Heart right ventricle (tissue), 16 donors: ENCODE data around the gene UQCC2. TPM values are rescaled to one million over a fixed set of nuclear protein-coding genes. Genes with fewer than 3 reads are reported as not detected.
A peak's percentile ranks its signal among the peaks of the same experiment; 100 is the strongest.

Experiments used
- ATAC-seq, 8 donors: fragments of 200-7000 bp; cut with Tn5 transposase; one replicate each; pipeline ENCODE4 v1.9.1; 2020; ENCODE audit warnings: mild to moderate bottlenecking in 8 of 8, moderate library complexity in 8 of 8, moderate number of reproducible peaks in 1 of 8
- DNase-seq, 2 donors: peaks; one replicate each; pipeline ENCODE4 v3.0.0-alpha.2; 2020
- H3K27ac ChIP-seq, 10 donors: fragments of 200-600 bp; sonication (generic) in 2 of 10; one replicate each; pipeline versions ENCODE4 v1.5.0 to v1.8.0; 2020 to 2022; ENCODE audit warnings: mild to moderate bottlenecking in 3 of 10
- H3K27me3 ChIP-seq, 7 donors: fragments of 200-600 bp; one replicate each; pipeline ENCODE4 v1.8.0; 2021 to 2022; ENCODE audit warnings: mild to moderate bottlenecking in 2 of 7
- H3K36me3 ChIP-seq, 9 donors: fragments of 200-600 bp; sonication (generic) in 1 of 9; one replicate each; pipeline versions ENCODE4 v1.5.0 to v1.8.0; 2020 to 2022; ENCODE audit warnings: mild to moderate bottlenecking in 2 of 9
- H3K4me1 ChIP-seq, 9 donors: fragments of 200-600 bp; sonication (generic) in 1 of 9; one replicate each; pipeline versions ENCODE4 v1.5.0 to v1.8.0; 2020 to 2022; ENCODE audit warnings: mild to moderate bottlenecking in 4 of 9
- H3K4me3 ChIP-seq, 10 donors: fragments of 200-600 bp; sonication (generic) in 2 of 10; one replicate each; pipeline versions ENCODE4 v1.5.0 to v1.8.0; 2020 to 2022; ENCODE audit warnings: mild to moderate bottlenecking in 7 of 10, moderate library complexity in 2 of 10
- H3K9me3 ChIP-seq, 11 donors: fragments of 200-600 bp in 10 of 11; sonication (generic) in 2 of 11; one replicate each; pipeline versions ENCODE4 v1.5.0 to v1.8.0; 2013 to 2022; ENCODE audit warnings: mild to moderate bottlenecking in 2 of 11, control low read depth in 1 of 11, moderate library complexity in 1 of 11
- WGBS, 2 donors: extraction: QIAGEN DNeasy Blood & Tissue Kit; methylation state at CpG; one replicate each; pipeline ENCODE4 v1.1.7; 2013; ENCODE audit warnings: inconsistent platforms in 1 of 2; 5-methylcytosine and 5-hydroxymethylcytosine counted together
- intact Hi-C, 10 donors: fragments of 100-400 bp; cut with DNase I; formaldehyde crosslinking; loops; one replicate each; pipeline versions ENCODE4 v1.11.1 to v1.14.2; 2022
- polyA plus RNA-seq, 2 donors: library from polyadenylated mRNA; stranded (reverse); fragments of 200-250 nt; gene quantifications; one replicate each; pipeline ENCODE4 v1.2.3, GENCODE V29; 2013
- total RNA-seq, 10 donors: library from RNA; stranded (reverse); fragmentation: NEBNext Ultra II Directional in 3 of 10; extraction: Animal tissue kit (Norgen Biotek cat#: 25700) in 3 of 10; gene quantifications; one replicate each; pipeline versions ENCODE4 v1.2.1 to v1.2.4, GENCODE V29; 2021 to 2023
- TF ChIP-seq, protein P1 (sequence below), 9 donors: fragments of 200-600 bp; sonication (generic) in 2 of 9; IDR thresholded peaks; one replicate each; pipeline versions ENCODE4 v1.5.0 to v1.8.0; 2021 to 2022; ENCODE audit warnings: antibody characterized with exemption in 9 of 9, mild to moderate bottlenecking in 5 of 9, moderate library complexity in 1 of 9
- donor health status: Arrhythmogenic right ventricular cardiomyopathy.
- donor health status: ischemic (EF 13 %, LVEDD 7.1; RV severe dilation, severe dysfunction).
- donor health status: healthy with polysubstance abuse.
- donor health status: DM: no; HTN: yes; CAD: no.
- donor health status: DM: no; HTN: no; CAD: no.
- donor health status: ischemic (EF 25% LVEDD 6.9; RV normal size, moderate dysfunction).
- donor health status: ischemic (EF 25% LVEDD 5.7; RV mildly dilated, moderate dysfunction).
- donor health status: healthy.
- donor health status: DM: yes; HTN: yes; CAD: no.
- donor health status: Ischemic cardiomyopathy.
- donor health status: ischemic (EF 35%, LVEDD 5.7; RV mildly dilated, moderate dysfunction).
- donor health status: nonischemic (EF 11% LVEDD 7.7; RV severe dilation, severe dysfunction).
- donor health status: DM: yes; HTN: yes; CAD: no.
- donor health status: PGD.
- donor health status: ischemic (EF 29% LVEDD 5.4; RV normal size, mild dysfunction).
- donor health status: nonischemic (EF 23%, LVEDD 6.1; RV moderate dilation, normal function).

Gene UQCC2
- total and polyA plus RNA-seq, 12 donors: 200 to 598 (median 245) TPM

DNA sequence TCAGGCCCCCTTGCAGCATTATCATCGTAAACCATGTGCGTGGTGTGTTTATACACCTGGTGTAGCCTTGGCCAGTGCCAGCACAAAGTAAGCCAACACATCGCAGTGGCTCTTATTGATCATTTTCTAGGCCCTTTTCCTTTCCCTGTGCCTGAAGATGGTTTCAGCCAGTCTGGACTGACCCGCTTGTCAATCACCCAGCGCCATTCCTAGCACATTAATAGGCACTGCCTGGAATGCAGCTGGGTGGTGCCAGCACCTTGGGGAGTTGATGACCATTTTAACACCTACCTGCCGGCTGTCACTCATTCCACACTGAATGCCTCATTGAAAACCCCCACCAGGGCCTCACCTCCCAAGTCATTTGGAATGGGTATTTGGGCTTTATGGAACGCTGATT, 4.9 kb upstream of the UQCC2 start:
- peaks cover 0 to 1% (median 0%) of the 10 kb centered on the region in 9 donors for H3K36me3 ChIP-seq
- H3K27me3 ChIP-seq: no peaks in the 10 kb centered on the region
- DNase-seq (no peak), ATAC-seq (no peak)
- H3K9me3 ChIP-seq: no peaks in the 10 kb centered on the region
- intact Hi-C loops: loop anchor here in 1 of 10 donors (5.0 kb wide), 1 partner anchor 46 kb away; no protein-coding TSS in a partner anchor
- TF ChIP-seq, protein P1, sequence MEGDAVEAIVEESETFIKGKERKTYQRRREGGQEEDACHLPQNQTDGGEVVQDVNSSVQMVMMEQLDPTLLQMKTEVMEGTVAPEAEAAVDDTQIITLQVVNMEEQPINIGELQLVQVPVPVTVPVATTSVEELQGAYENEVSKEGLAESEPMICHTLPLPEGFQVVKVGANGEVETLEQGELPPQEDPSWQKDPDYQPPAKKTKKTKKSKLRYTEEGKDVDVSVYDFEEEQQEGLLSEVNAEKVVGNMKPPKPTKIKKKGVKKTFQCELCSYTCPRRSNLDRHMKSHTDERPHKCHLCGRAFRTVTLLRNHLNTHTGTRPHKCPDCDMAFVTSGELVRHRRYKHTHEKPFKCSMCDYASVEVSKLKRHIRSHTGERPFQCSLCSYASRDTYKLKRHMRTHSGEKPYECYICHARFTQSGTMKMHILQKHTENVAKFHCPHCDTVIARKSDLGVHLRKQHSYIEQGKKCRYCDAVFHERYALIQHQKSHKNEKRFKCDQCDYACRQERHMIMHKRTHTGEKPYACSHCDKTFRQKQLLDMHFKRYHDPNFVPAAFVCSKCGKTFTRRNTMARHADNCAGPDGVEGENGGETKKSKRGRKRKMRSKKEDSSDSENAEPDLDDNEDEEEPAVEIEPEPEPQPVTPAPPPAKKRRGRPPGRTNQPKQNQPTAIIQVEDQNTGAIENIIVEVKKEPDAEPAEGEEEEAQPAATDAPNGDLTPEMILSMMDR (IDR thresholded peaks at IDR 0.05): no peak
- H3K27ac ChIP-seq: no peak overlapping the region
- H3K4me3 ChIP-seq: no peak overlapping the region
- WGBS, 2 donors: 81 to 94% methylated on average over 7 of the region's 7 CpGs
- peaks cover 0 to 24% (median 17%) of the 10 kb centered on the region in 9 donors for H3K4me1 ChIP-seq

DNA sequence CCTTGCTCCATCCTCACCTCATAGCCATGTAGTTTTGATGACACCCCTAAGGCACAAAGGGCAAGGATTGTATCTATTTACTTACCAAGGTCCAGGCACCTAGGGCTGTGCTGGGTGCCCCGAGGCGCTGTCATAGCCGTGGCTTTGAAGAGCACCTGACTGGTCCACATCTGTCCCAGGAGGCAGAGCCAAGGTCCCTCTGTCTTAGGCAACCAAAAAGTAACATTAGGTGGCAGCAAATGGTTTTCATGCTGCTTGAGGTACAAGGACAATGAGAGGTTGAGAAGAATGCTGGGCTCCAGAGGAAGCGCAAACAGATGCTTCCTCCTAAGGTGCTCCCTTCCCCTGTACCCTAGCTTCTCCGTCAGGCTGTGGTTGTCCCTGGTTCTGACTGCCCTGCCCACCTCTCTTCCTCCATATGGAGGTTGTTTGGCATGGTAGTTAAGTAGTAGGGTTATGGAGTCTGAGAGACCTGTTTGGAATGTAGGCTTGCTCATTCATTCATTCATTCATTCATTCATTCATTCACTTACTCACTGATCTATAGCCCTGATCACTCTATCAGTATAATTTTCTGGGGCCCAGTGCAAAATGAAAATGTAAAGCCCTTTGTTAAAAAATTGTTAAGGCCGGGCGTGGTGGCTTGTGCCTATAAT, 3.0 kb upstream of the UQCC2 start:
- Histone ChIP-seq H3K9me3 (no peaks in the 10 kb centered on the region), H3K27me3 (no peaks in the 10 kb centered on the region), H3K4me3 (no peak overlapping the region), H3K36me3 (peaks cover 0 to 7% (median 0%) of the 10 kb centered on the region in 9 donors), H3K4me1 (peaks cover 0 to 41% (median 34%) of the 10 kb centered on the region in 9 donors), H3K27ac (no peak overlapping the region)
- TF ChIP-seq, protein P1 (IDR thresholded peaks at IDR 0.05): peak in 2 of 9 donors; percentile 7 to 19
- ATAC-seq: no peak
- intact Hi-C loops: loop anchor here in 5 of 10 donors (5.0 kb wide), 2 partner anchors 43 to 48 kb away; no protein-coding TSS in a partner anchor
- WGBS, 2 donors: 78 to 90% methylated on average over 7 of the region's 7 CpGs
- no peak for DNase-seq

DNA sequence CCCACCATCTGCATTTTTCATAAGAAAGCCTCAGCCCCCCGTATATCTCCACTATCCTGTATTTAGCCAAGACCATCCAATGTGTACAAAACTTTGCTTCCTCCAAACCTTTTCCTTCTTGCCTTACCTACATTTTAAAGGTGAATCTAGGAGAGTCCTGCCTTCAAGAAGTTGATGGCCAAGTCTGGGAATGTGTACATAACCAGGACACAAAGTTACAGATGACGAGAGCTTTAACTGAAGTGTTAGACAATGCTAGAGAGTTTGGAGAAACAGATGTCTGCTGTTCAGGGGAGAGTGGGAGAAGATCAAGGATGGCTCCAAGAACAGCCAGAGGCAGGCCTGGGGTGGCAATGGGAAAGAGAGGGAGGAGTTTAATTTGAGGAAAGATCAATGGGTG, 2.3 kb upstream of the UQCC2 start:
- H3K4me3 ChIP-seq: no peak overlapping the region
- no peaks in the 10 kb centered on the region for H3K27me3 ChIP-seq
- no peak overlapping the region for H3K27ac ChIP-seq
- intact Hi-C loops: loop anchor here in 4 of 10 donors (5.0 kb wide), 2 partner anchors 44 to 49 kb away; no protein-coding TSS in a partner anchor
- TF ChIP-seq, protein P1 (IDR thresholded peaks at IDR 0.05): no peak
- no peaks in the 10 kb centered on the region for H3K9me3 ChIP-seq
- peaks cover 0 to 48% (median 36%) of the 10 kb centered on the region in 9 donors for H3K4me1 ChIP-seq
- WGBS, 2 donors: 58 to 87% methylated on average over 2 of the region's 2 CpGs
- DNase-seq: no peak
- peaks cover 0 to 15% (median 0%) of the 10 kb centered on the region in 9 donors for H3K36me3 ChIP-seq
- ATAC-seq: no peak

DNA sequence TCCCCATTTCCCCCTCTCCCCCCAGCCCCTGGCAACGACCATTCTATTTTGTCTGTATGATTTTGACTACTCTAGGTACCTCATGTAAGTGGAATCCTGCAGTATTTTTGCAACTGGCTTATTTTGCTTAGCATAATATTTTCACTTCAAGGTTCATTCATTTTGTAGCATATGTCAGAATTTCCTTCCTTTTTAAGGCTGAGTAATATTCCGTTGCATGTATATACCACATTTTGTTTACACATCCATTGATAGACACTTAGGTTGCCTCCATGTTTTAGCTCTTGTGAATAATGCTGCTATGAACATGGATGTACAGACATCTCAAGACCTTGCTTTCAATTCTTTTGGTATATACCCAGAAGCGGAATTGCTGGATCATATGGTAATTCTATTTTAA, 1.4 kb upstream of the UQCC2 start:
- Histone ChIP-seq H3K27ac (no peak overlapping the region), H3K4me1 (peaks cover 6 to 49% (median 40%) of the 10 kb centered on the region in 9 donors), H3K36me3 (peaks cover 0 to 23% (median 0%) of the 10 kb centered on the region in 9 donors), H3K27me3 (no peaks in the 10 kb centered on the region), H3K4me3 (no peak overlapping the region), H3K9me3 (no peaks in the 10 kb centered on the region)
- no peak for DNase-seq
- ATAC-seq: no peak
- intact Hi-C loops: loop anchor here in 4 of 10 donors (1.0 to 5.0 kb wide), 3 partner anchors 31 to 49 kb away; no protein-coding TSS in a partner anchor
- TF ChIP-seq, protein P1 (IDR thresholded peaks at IDR 0.05): no peak
- WGBS, 2 donors: 94 to 95% methylated on average over 3 of the region's 3 CpGs
